ENCODE measurements around the gene MAP3K20.
"Not testable (repeated sequence)": the region's sequence is repeated elsewhere in the genome, so short reads cannot be mapped to it uniquely, and the experiment has no call there.

MAP3K20 gene

GRCh38 chr2:173202570-173202969 lies 126.9 kb downstream of the MAP3K20 start:
- DNase-seq (ENCODE audit: low read depth in 2 of 2): no peak

GRCh38 chr2:173204316-173204715 lies 128.7 kb downstream of the MAP3K20 start:
- DNase-seq (ENCODE audit: low read depth in 2 of 2): no peak

GRCh38 chr2:173205375-173205774 lies 129.7 kb downstream of the MAP3K20 start:
- DNase-seq (ENCODE audit: low read depth in 2 of 2): no peak

DNA sequence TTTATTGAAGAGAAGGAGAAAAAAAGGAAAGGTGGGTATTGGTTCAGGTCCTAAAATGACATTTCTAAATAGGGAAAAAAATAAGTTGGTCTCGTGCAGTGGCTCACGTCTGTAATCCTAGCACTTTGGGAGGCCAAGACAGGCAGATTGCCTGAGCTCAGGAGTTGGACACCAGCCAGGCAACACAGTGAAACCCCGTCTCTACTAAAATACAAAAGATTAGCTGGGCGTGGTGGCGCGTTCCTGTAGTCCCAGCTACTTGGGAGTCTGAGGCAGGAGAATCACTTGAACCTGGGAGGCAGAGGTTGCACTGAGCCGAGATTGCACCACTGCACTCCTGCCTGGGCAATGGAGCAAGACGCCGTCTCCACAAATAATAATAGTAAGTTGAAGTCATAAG lies 131.5 kb downstream of the MAP3K20 start:
- not testable (repeated sequence) for DNase-seq (ENCODE audit: low read depth in 2 of 2)

- peak; percentile 3 to 21 for DNase-seq (ENCODE audit: low read depth in 2 of 2)
Measured at GRCh38 chr2:173210270-173211196, 134.9 kb downstream of the MAP3K20 start.

DNA sequence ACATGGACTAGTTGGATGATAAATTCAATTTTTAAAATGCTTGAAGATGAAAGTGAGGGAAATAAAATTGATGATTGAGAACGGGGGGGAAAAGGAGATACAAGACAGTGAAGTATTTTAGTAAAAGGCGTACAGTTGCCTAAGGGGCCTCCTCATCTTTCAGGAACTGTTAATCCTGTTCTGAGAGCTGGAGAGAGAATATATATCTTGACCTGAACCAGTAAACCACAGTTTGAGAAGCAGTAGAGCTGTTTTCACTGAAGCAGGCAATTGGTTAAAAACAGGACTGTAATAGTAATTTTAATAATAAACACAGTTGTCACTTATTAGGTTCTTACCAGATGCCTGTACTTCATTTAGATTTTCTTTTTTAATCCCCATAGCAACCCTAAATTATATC lies 137.5 kb downstream of the MAP3K20 start:
- no peak for DNase-seq (ENCODE audit: low read depth in 2 of 2)

GRCh38 chr2:173214213-173214612 lies 138.6 kb downstream of the MAP3K20 start:
- DNase-seq (ENCODE audit: low read depth in 2 of 2): no peak

DNA sequence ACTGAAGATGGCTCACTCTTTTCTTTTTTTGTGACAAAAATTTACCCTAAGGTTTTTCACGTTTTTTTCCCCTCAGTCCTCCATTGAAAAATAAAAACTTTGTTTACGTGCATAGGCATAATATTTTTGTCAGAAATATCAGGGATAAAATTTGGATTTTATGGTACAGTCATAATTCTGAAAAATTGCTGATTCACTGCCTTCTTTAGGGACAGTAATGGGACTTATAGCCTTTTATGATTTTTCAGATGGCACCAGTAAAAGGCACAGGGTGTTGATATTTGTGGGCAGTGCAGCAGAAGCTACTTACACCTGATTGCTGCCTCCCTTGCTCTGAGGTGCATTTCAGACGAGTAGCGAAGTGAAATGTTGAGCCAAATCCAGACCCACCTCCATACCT lies 139.7 kb downstream of the MAP3K20 start:
- DNase-seq (ENCODE audit: low read depth in 2 of 2): no peak

DNA sequence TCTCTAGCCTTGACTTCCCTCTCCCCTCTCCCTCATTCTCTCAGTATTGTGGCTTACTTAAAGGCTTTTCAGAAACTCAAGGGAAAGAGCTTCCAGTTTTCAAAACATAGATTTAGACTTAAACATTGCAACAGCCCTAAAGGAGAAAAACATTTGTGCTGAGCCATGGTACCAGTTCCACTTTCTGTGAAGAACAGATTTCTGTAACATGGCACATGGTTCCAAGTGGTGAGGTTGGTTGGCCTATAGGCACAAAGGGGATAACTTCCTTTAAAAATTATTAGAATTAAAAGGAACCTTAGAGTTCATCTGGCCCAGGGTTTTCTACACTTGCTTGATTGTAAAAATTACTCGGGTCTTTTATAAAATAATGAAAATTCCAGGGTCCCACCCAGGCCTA lies 140.4 kb downstream of the MAP3K20 start:
- no peak for DNase-seq (ENCODE audit: low read depth in 2 of 2)

DNA sequence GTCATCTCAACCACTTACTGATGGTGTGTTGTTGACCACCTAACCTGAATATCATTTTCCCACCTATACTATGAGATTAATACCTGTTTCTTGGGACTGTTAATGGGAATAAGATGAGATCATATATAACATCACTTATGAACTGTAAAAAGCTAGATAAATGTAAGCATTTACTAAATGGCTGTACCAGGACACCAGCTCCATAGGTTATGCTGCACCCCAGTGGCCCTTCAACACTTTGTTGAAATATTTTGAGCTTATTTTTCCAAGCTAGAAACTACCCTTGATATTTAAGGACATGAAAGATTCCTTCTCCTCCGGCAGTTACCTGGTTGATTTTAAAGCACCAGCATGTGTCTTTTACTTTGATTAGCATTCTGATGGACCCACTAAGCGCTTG lies 141.0 kb downstream of the MAP3K20 start:
- no peak for DNase-seq (ENCODE audit: low read depth in 2 of 2)

DNA sequence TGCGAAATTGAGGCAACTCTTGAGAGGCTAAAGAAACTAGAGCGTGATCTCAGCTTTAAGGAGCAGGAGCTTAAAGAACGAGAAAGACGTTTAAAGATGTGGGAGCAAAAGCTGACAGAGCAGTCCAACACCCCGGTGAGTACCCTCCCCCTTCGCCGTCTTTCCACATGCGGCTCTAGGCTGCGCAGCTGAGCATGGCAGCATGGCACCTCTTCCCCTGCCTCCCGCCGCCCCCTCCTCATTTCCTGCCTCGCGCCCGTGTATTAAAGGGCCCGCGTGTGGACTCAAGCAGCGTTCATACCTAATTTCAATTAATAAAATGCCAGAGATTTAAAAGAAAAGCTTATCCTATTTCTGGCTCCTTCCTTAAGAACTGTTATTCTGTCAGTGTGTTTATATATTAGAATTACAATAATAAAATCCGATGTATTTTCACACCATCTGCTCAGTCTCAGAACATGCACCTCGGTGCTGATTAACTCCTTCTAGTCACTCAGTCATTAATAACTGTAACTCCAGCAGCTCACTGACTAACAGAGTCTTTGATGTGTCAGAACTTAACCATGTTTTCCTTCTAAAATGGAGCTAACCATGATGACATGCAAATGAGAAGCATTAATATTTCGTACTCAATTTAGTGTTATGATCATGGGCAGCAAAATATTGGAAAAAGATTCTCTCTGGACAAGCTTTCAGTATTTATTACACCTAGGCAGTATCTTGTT lies 141.6 kb downstream of the MAP3K20 start:
- DNase-seq (ENCODE audit: low read depth in 2 of 2): no peak

GRCh38 chr2:173218326-173219056 lies 142.8 kb downstream of the MAP3K20 start:
- no peak for DNase-seq (ENCODE audit: low read depth in 2 of 2)

DNA sequence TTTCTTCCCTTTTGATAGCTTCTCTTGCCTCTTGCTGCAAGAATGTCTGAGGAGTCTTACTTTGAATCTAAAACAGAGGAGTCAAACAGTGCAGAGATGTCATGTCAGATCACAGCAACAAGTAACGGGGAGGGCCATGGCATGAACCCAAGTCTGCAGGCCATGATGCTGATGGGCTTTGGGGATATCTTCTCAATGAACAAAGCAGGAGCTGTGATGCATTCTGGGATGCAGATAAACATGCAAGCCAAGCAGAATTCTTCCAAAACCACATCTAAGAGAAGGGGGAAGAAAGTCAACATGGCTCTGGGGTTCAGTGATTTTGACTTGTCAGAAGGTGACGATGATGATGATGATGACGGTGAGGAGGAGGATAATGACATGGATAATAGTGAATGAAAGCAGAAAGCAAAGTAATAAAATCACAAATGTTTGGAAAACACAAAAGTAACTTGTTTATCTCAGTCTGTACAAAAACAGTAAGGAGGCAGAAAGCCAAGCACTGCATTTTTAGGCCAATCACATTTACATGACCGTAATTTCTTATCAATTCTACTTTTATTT lies 145.6 kb downstream of the MAP3K20 start:
- no peak for DNase-seq (ENCODE audit: low read depth in 2 of 2)

DNA sequence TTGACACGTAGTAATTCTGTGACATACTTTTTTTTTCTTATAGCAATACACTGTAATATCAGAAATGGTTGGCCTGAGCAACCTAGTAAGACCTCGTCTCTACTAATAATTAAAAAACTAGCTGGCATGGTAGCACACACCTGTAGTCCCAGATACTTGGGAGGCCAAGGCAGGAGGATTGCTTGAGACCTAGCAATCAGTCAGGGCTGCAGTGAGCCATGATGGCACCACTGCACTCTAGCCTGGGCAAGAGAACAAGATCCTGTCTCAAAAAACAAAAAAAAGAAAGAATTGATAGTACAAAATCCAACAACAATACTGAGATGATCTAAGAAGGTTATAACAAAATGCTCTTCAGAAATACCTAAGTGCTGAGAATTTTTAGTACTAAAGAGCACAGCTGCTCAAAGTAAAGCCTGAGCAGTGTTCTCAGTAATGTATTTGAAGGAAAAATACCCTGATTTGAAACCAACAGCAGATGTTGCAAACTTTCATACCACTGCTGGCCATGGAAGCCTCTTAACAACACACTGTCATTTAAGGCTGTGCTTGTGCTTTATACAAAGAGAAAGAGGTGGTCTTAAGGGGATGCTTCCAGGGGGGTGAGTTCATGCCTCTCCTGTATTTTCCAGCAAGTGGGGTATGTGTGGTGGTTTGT lies 146.4 kb downstream of the MAP3K20 start:
- no peak for DNase-seq (ENCODE audit: low read depth in 2 of 2)

DNA sequence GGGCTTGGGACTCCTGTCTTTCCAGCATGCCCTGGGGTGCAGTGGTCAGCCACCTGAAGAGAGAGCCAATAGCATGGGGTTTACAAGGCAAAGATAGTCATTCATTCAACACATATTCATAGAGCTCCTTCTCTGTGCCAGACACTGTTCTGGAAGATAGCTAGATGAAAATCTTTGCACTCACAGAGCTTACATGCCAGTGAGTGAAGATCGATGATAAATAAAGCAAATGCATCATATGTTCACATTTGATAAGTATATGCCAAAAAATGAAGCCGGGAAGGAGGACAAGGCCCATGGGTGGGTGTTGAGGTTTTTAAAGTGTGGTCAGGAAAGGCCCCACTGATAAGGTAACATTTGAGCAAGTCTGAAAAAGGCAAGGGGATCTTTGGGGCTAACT lies 148.2 kb downstream of the MAP3K20 start:
- no peak for DNase-seq (ENCODE audit: low read depth in 2 of 2)

DNA sequence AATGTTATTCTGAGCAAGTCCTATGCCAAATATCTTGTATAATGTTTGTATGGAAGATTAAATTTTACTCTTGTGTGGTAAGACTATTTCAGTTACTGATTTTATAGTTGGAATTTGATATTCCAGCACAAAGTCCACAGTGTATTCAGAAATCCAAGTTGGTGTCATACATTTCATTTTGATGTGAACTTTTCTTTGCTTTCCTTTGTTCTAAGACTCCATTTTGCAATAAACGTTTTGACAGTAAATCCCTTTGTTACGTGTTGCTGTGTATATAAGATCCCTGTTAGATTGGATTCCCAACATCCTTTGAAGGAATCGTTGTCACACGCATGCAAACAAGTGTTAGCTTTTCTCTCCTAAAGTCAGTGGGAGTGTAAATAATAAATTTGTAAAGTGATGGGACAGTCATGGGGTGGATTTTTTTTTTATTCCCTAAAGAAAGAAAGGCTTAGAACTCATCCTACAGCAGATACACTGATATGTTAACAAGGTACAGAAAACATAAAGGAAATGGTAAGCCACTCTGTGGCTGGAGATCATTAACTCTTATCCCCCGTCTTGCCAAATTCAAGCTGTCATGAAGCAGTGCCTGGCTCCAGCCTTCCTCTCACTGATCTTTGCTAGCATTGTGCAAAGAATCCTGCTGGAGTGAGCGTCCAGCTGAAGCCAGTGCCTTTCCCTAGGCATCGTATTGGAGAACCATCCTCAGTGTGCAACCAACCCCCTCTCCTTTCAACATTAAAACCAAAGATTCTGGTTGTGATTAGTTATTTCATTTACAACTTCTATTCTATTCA lies 151.5 kb downstream of the MAP3K20 start:
- DNase-seq (ENCODE audit: low read depth in 2 of 2): no peak

DNA sequence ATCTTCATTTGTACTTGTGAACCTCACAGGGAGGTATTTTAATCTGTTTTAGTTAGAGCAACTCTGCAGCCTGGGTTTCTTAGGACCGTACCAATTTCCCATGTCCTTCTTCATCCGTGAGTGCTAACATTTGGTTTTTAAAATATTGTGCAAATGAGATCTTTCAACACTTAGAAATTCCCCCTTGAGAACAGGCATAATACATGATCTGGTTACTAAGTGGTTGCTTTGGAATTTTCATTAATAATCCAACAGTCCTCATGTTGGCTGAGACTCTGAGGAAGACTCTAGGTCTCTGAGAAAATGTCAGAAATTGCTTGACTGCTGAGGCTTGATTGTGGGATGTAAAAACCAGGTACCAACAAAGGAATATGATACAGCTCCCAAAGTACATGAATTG lies 153.4 kb downstream of the MAP3K20 start:
- no peak for DNase-seq (ENCODE audit: low read depth in 2 of 2)

DNA sequence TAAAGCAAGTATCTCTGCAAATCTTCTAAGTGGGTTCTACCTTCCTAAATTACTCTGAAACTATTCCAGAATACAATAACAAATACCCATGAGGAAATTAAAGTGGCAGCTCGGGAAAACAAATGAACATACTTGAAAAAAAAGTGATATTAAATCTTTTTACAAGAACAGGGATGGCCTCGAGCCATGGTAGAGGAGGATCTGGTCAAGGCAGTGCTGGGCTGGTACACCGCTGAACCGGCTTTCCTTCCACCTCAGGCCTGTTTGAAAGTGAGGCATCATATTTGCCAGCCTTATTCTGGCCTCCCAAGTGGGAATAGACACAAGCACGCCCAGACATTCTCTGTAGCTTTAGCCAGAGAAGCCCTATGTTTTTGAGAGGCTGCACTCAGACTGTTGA lies 154.5 kb downstream of the MAP3K20 start:
- DNase-seq (ENCODE audit: low read depth in 2 of 2): no peak

GRCh38 chr2:173231042-173231441 lies 155.4 kb downstream of the MAP3K20 start:
- DNase-seq (ENCODE audit: low read depth in 2 of 2): no peak

GRCh38 chr2:173231465-173231864 lies 155.8 kb downstream of the MAP3K20 start:
- DNase-seq (ENCODE audit: low read depth in 2 of 2): no peak

Data from stimulated activated CD8-positive, alpha-beta memory T cell treated with anti-CD3 and anti-CD28 coated beads, Interleukin-7, amount 100 ng/mL, for 4 hours (primary cell).